Effector memory CD8-positive, alpha-beta T cell (primary cell): ENCODE measurements around the gene PLEKHA6.

Source experiments
- ATAC-seq: fragments of 150-1000 bp; cut with Tn5 transposase; replicated peaks from 2 replicates; pipeline ENCODE4 v1.10.0; 2021; ENCODE audit warnings: mild to moderate bottlenecking, moderate library complexity
- DNase-seq, 3 experiments: peaks; one replicate each; pipeline ENCODE4 v3.0.0; 2021
- H3K27ac Mint-ChIP-seq, 2 donors: one replicate each; pipeline ENCODE4 v1.8.0; 2022; ENCODE audit warnings: mild to moderate bottlenecking in 2 of 2, mixed read lengths in 2 of 2, moderate library complexity in 2 of 2
- H3K27me3 Mint-ChIP-seq, 2 donors: one replicate each; pipeline ENCODE4 v1.8.0; 2022; ENCODE audit warnings: mixed read lengths in 2 of 2
- H3K36me3 Mint-ChIP-seq: one replicate; pipeline ENCODE4 v1.8.0; 2022; ENCODE audit warnings: mild to moderate bottlenecking, moderate library complexity, mixed read lengths; ENCODE audit not compliant: insufficient read depth
- H3K4me1 Mint-ChIP-seq, 2 donors: one replicate each; pipeline ENCODE4 v1.8.0; 2022; ENCODE audit warnings: low read depth in 2 of 2, mixed read lengths in 2 of 2
- H3K4me3 Mint-ChIP-seq, 2 donors: one replicate each; pipeline ENCODE4 v1.8.0; 2022; ENCODE audit warnings: mild to moderate bottlenecking in 2 of 2, mixed read lengths in 2 of 2, moderate library complexity in 2 of 2
- H3K9me3 Mint-ChIP-seq, 2 donors: one replicate each; pipeline ENCODE4 v1.8.0; 2022; ENCODE audit warnings: mixed read lengths in 2 of 2

PLEKHA6 gene

DNA sequence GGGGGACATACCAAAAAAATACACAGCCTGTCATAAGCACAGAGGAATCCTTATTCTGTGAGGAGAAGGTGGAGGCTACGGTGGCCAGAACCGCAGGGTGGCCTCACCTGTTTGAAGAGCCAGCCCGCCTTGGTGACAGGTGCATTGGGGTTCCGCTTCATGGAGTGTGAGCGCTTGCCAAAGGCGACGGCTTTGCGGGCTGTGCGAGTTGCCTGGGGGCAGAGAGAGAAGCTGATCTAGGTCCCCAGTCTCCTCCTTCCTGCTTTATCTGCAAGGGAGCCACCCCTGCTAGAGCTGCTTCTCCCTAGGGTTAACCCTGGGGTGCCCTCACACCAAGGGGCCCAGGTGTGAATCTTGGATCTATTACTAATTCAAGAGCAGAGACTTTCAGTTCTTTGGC is 91.6 kb downstream of the PLEKHA6 start:
- no peak overlapping the region for H3K4me3 Mint-ChIP-seq
- H3K36me3 Mint-ChIP-seq, result no peaks in the 10 kb centered on the region
- H3K4me1 Mint-ChIP-seq, result no peaks in the 10 kb centered on the region
- ATAC-seq, result no peak
- H3K9me3 Mint-ChIP-seq, result no peaks in the 10 kb centered on the region
- no peak overlapping the region for H3K27ac Mint-ChIP-seq
- DNase-seq, result no peak
- H3K27me3 Mint-ChIP-seq, result peaks cover 12 to 15% of the 10 kb centered on the region in 2 donors

- no peak for ATAC-seq
- DNase-seq, result no peak
- Mint-ChIP-seq H3K4me3 (no peak overlapping the region), H3K27me3 (peaks cover 15 to 24% of the 10 kb centered on the region in 2 donors), H3K36me3 (no peaks in the 10 kb centered on the region), H3K9me3 (no peaks in the 10 kb centered on the region), H3K4me1 (no peaks in the 10 kb centered on the region), H3K27ac (no peak overlapping the region)
These were observed 92.5 kb downstream of the PLEKHA6 start for GRCh38 chr1:204267191-204267601.

DNA sequence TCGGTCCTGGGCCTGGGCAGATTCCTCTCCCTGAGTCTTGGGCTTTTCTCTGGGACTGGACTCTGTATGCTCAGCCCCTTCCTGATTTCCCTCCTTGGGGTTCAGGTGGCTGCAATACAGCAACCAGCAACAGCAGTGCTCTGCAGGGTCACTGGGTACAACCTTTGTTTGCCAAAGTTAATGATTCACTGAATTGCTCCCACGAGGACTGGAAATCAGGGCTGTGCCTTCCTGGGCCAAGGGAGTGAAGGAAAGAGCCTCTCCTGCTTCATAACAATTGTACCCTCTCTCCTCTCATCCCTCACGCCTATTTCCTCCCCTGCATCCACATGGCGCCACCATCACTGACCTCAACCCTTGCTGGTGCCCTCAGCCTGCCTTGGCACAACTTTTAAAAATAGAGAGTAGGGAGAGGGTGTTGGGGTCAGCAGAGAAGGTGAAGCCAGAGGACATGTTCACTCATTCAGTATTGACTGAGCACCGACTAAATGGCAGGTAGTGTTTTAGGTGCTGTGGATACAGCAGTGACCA is 93.2 kb downstream of the PLEKHA6 start:
- Mint-ChIP-seq H3K27ac (no peak overlapping the region), H3K4me1 (no peaks in the 10 kb centered on the region), H3K4me3 (no peak overlapping the region), H3K27me3 (peaks cover 15 to 30% of the 10 kb centered on the region in 2 donors), H3K9me3 (no peaks in the 10 kb centered on the region), H3K36me3 (no peaks in the 10 kb centered on the region)
- no peak for DNase-seq
- ATAC-seq, result no peak

DNA sequence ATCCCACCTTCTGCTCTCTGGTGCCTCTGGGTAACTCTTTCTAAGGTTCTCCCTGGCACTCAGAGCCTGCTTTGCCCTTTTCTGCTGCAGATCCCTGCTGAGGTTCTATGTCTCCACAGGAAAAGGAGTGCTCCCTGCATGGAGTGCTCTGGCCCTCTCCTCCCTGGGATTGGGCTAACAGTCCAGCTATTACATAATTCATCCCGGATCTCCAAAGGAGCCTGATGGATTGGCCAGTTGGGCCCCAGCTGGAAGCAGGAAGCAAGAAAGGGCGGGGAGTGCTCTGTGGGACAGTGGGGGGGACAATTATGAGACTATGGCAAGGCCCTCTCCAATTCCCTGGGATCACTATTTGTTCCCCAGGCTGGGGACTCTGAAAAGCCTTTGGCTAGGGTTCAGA is 94.1 kb downstream of the PLEKHA6 start:
- Mint-ChIP-seq H3K4me1 (no peaks in the 10 kb centered on the region), H3K27ac (no peak overlapping the region), H3K9me3 (no peaks in the 10 kb centered on the region), H3K27me3 (peaks cover 15 to 34% of the 10 kb centered on the region in 2 donors), H3K4me3 (no peak overlapping the region), H3K36me3 (no peaks in the 10 kb centered on the region)
- ATAC-seq (no peak), DNase-seq (no peak)

- DNase-seq (no peak), ATAC-seq (no peak)
- Mint-ChIP-seq H3K36me3 (no peaks in the 10 kb centered on the region), H3K27me3 (peaks cover 15 to 34% of the 10 kb centered on the region in 2 donors), H3K4me3 (no peak overlapping the region), H3K4me1 (no peaks in the 10 kb centered on the region), H3K27ac (no peak overlapping the region), H3K9me3 (no peaks in the 10 kb centered on the region)
These were observed 94.9 kb downstream of the PLEKHA6 start for GRCh38 chr1:204264805-204265204.

DNA sequence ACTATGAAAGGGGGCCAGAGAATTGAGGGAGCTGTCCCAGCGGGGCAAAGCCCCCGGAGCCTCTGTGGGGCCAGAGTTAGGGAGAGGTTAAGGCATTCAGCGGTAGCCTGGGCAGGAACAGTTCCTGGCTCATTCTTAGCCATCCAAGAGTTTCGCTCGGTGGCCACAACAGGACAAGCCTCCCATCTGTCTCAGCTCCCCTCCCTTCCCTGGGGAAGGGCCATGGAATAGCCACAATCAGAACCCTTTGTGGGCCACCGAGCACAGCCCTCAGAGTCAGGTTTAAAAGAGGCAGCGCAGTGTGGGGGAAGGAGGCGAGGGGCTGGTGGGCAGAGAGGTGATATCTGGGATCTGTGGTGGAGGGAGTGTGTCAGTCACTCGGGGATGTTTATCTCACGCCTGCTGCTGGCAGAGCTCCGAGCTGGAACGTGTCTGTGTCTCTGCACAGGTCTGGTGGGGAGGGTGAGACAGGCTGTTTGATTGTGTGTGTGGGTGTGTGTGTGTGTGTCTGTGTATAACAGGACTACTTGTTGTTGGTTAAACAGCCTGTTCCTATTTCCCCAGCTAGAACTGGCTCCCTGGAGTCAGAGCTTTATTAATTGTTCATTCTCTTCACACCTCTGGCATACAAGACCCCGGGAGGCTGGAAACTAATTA is 96.3 kb downstream of the PLEKHA6 start:
- Mint-ChIP-seq H3K9me3 (no peaks in the 10 kb centered on the region), H3K27ac (no peak overlapping the region), H3K4me1 (no peaks in the 10 kb centered on the region), H3K27me3 (peaks cover 15 to 34% of the 10 kb centered on the region in 2 donors), H3K4me3 (no peak overlapping the region), H3K36me3 (no peaks in the 10 kb centered on the region)
- ATAC-seq (no peak), DNase-seq (no peak)

DNA sequence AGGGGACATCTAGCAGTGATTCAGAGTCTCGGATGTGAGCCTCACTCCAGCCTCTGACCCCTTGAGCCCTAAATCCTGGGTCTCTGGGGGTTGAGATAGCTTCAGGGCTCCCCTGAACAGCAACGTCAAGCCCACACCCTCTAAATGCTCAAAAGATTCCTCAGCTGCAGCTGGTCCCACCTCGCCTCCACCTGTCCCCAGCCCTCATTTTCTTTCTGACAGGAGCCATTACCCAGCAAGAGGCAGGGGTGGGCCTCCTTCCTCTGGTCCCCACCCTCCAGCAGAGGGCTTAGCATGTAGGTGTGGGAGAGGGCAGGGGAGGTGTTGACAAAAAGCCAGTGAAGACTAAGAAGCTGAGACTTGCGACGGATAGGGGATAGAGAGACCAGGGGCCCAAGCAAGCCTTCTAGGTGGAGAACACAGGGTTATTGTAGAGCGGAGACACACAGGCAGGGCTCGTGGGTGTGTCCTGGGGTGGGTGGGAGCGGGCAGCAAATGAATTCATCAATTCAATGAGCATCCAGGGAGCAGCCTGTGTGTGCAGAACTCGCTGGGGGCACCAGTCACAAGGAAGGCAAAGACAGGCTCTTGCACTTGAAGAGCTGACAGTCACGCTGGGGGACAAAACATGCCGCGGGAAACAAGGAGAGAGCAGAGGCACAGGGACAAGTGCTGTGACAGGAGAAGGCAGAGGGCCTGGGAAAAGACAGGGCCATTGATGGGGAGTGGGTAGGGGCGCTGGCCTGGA is 97.0 kb downstream of the PLEKHA6 start:
- DNase-seq (no peak), ATAC-seq (no peak)
- H3K4me1 Mint-ChIP-seq, result no peaks in the 10 kb centered on the region
- no peaks in the 10 kb centered on the region for H3K36me3 Mint-ChIP-seq
- no peaks in the 10 kb centered on the region for H3K9me3 Mint-ChIP-seq
- no peak overlapping the region for H3K4me3 Mint-ChIP-seq
- no peak overlapping the region for H3K27ac Mint-ChIP-seq
- H3K27me3 Mint-ChIP-seq, result peaks cover 15 to 34% of the 10 kb centered on the region in 2 donors

- Mint-ChIP-seq H3K27ac (no peak overlapping the region), H3K27me3 (peaks cover 10 to 37% of the 10 kb centered on the region in 2 donors), H3K4me3 (no peak overlapping the region), H3K9me3 (no peaks in the 10 kb centered on the region), H3K4me1 (no peaks in the 10 kb centered on the region), H3K36me3 (no peaks in the 10 kb centered on the region)
- DNase-seq (no peak), ATAC-seq (no peak)
These were observed 97.8 kb downstream of the PLEKHA6 start for GRCh38 chr1:204261746-204262505.

DNA sequence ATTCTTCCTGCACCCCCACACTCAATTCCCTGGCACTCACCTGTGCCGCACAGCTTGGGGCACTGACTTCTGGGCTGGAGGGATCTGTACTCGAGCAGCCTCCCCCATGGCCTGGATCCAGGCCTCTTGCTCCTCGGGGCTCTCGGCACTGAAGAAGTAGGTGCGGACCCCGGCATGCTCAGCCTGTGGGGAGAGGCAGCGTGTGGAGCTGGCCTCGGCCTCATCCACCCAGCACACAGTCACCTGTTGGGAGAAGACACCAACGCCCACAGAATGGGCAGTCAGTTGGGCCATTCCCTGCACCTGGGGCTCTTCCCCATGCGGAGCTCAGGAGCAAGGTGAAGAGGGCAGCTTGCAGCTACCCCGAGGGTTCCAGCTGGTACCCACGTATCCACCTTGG is 98.5 kb downstream of the PLEKHA6 start:
- H3K27ac Mint-ChIP-seq, result no peak overlapping the region
- H3K4me1 Mint-ChIP-seq, result no peaks in the 10 kb centered on the region
- peaks cover 9 to 41% of the 10 kb centered on the region in 2 donors for H3K27me3 Mint-ChIP-seq
- no peaks in the 10 kb centered on the region for H3K9me3 Mint-ChIP-seq
- ATAC-seq, result no peak
- no peak overlapping the region for H3K4me3 Mint-ChIP-seq
- no peaks in the 10 kb centered on the region for H3K36me3 Mint-ChIP-seq
- no peak for DNase-seq

DNA sequence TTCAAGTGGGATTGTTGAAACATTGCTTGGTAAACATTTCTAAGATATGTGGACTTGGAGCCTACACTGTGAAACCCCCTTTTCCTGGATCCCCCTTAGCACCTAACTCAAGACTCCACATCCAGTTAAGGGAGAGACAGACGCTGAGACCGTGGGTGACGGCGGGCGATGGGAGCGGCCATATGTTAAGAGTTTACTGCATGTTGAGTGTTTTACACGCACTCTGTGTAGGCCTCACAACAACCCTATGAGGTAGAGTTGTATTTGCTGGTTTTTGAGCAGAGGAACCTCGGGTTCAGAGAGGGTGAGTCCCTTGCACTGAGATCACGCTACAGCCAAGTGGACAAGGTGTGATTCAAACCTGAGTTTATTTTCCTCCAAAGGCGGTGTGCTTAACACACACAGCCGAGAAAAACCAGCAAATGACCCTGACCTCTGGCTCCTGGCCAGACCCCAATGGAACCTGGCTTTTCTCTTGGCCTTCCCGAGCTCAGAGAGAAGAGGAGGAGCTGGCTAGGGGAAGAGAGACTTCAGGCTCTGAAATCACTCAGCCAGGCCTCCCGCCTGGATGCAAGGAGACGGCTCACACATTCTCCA is 99.0 kb downstream of the PLEKHA6 start:
- H3K36me3 Mint-ChIP-seq, result no peaks in the 10 kb centered on the region
- no peak for ATAC-seq
- H3K27ac Mint-ChIP-seq, result no peak overlapping the region

DNA sequence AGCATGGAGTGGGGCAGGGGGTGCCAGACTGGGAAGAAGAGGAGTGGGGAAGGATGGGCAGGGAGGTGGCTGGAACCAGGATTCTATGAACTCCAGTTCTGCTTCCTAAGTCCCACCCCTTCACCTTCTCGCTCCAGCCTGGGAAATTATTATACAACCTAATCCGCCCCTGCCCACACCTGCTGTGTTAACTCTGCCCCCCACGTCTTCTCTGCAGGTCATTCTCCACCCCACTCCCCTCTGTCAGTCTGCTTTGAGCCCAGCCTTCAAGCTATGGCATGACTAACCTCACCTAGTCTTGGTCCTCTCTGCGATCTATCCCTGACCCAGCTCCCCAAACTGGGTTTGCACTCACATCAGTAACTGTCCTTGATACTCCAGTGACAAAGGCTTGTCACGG is 99.9 kb downstream of the PLEKHA6 start:
- Mint-ChIP-seq H3K27me3 (peaks cover 14 to 49% of the 10 kb centered on the region in 2 donors), H3K4me3 (no peak overlapping the region), H3K36me3 (no peaks in the 10 kb centered on the region), H3K9me3 (no peaks in the 10 kb centered on the region), H3K27ac (no peak overlapping the region), H3K4me1 (no peaks in the 10 kb centered on the region)
- DNase-seq (no peak), ATAC-seq (no peak)

More for the DNA sequence above, 99.0 kb downstream of the PLEKHA6 start:
- Mint-ChIP-seq H3K4me3 (no peak overlapping the region), H3K9me3 (no peaks in the 10 kb centered on the region), H3K27me3 (peaks cover 9 to 46% of the 10 kb centered on the region in 2 donors), H3K4me1 (no peaks in the 10 kb centered on the region)
- DNase-seq, result no peak

DNA sequence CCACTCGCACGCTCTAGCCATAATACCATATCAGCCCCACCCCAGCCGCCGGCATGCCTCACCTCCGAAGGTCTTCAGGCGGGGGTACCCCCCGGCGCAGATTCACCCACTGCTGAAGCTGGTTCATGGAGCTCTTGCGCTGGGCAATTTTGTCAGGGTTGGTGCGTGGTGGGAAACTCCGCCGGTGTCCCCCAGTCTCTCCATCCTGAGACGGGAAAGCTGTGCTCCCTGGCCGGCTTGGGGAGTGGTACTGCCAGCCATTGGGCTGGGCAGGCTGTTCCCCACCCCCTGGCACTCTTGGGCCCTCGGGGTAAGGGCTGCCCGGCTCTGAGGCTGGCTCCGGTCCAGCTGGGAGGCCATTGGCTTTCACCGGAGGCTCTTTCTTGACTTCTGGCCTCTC is 100.5 kb downstream of the PLEKHA6 start:
- no peak for ATAC-seq
- H3K27ac Mint-ChIP-seq, result no peak overlapping the region
- no peaks in the 10 kb centered on the region for H3K9me3 Mint-ChIP-seq
- H3K36me3 Mint-ChIP-seq, result no peaks in the 10 kb centered on the region
- H3K27me3 Mint-ChIP-seq, result peaks cover 14 to 49% of the 10 kb centered on the region in 2 donors
- no peak overlapping the region for H3K4me3 Mint-ChIP-seq
- no peaks in the 10 kb centered on the region for H3K4me1 Mint-ChIP-seq
- no peak for DNase-seq
